ENCODE data around the gene AK9.

DNA sequence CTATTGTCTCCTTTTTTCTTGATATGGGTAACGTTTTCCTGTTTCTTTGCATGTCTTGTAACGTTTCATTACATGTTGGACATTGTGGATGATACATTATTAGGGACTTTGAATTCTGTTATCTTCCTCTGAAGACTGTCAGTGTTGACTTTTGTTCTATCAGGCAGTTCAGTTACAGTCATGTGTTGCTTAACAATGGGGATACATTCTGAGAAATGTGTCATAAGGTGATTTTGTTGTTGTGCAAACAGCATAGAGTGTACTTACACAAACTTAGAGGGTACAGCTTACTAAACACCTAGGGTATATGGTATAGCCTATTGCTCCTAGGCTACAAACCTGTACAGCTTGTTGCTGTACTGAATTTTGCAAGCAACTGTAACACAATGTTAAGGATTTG lies 64.7 kb downstream of the AK9 start:
- TF ChIP-seq FOXA1 (IDR thresholded peaks at IDR 0.05) (no peak), SP1 (IDR thresholded peaks at IDR 0.05) (no peak), ZNF384 (IDR thresholded peaks at IDR 0.05) (no peak), SUZ12 (IDR thresholded peaks at IDR 0.05) (no peak), HDGF (IDR thresholded peaks at IDR 0.05; ENCODE audit: borderline replicate concordance) (no peak), ELF4 (IDR thresholded peaks at IDR 0.05) (no peak), CTBP1 (IDR thresholded peaks at IDR 0.05; ENCODE audit: borderline replicate concordance) (no peak), NFRKB (IDR thresholded peaks at IDR 0.05) (no peak), L3MBTL2 (conservative IDR thresholded peaks at IDR 0.05) (no peak)
- TF ChIP-seq, protein P1, sequence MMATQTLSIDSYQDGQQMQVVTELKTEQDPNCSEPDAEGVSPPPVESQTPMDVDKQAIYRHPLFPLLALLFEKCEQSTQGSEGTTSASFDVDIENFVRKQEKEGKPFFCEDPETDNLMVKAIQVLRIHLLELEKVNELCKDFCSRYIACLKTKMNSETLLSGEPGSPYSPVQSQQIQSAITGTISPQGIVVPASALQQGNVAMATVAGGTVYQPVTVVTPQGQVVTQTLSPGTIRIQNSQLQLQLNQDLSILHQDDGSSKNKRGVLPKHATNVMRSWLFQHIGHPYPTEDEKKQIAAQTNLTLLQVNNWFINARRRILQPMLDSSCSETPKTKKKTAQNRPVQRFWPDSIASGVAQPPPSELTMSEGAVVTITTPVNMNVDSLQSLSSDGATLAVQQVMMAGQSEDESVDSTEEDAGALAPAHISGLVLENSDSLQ (IDR thresholded peaks at IDR 0.05) = no peak
